ENCODE data around the gene ZFAND3.

ZFAND3 gene

DNA sequence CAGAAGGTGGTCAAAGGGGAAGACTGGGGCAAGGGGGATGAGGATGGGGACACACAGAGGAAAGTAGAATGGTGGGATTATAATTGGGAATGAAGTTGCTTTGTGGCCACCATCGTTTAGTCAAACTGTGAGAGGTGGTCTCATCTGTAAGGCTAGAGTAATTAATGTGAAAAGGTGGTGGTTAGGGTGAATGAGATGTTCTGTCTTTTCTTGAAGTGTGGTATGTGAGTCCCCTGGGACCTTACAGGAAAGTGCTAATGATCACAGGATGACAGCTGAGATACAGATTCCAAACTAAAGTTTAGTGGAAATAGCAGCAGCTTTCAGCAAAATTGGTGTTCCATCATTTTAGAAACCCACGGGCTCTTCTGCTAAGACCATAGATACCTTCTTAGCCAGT is 10.7 kb downstream of the ZFAND3 start:
- DNase-seq: no peak

DNA sequence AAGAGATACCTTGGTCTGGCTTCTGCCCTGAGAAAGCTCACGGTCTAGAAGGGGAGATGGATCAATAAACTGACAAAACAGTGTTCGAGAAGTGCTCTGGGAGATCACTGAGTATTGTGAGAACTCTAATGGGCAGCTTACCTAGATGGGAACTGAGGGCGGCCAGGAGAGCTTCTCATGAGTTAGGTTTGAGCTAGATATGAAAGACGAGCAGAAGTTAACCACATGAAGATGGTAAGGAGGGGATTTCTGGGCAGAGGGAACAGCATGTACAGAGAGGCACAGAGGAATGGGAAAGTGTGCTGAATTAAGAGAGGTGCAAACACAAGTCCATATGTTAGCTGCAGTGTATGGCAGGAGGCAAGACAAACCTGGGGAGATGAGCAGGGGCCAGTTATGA is 11.9 kb downstream of the ZFAND3 start:
- no peak for DNase-seq

DNA sequence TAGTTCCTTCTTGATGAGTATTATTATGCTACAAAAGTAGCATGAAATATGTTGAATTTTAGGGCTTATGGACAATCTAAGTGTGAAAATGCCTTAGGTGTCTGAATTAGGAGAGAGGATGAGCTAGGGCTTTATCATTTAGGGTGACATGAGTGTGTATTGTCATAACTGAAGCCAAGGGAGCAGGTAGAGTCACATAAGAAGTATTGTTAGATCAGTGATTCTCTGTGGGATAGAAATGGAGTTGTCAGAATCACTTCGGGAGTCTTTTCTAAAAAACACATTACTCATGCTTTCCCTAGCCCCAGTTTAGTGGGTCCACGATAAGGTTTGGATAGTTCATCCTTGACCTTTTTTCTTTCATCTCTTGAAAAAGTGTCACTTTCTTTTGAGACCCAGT is 16.4 kb downstream of the ZFAND3 start:
- no peak for DNase-seq

DNA sequence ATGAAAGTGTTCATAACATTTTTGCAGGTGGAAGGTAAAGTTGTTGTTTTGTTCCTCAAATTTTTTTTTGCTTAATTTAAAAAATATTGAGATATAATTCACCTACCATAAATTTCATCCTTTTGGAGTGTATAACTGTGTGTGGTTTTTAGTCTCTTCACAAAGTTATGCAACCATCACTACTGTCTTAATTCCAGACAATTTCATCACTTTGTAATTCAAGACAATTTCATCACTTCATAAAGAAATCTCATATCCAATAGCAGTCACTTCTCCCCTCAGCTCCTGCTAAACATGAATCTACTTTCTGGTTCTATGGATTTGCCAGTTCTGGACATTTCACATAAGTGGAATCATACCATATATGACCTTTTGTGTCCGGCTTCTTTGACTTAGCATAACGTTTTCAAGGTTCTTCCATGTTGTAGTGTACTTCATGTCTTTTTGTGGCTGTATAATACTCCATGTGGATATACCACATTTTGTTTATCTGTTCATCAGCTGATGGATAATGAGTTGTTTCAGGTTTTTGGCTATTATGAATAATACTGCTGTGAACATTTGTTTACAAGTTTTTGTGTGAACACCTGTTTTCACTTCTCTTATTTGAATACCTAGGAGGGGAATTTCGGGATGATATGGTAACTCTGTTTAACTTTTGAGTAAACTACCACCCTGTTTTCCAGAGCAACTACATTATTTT is 18.8 kb downstream of the ZFAND3 start:
- DNase-seq: no peak

DNA sequence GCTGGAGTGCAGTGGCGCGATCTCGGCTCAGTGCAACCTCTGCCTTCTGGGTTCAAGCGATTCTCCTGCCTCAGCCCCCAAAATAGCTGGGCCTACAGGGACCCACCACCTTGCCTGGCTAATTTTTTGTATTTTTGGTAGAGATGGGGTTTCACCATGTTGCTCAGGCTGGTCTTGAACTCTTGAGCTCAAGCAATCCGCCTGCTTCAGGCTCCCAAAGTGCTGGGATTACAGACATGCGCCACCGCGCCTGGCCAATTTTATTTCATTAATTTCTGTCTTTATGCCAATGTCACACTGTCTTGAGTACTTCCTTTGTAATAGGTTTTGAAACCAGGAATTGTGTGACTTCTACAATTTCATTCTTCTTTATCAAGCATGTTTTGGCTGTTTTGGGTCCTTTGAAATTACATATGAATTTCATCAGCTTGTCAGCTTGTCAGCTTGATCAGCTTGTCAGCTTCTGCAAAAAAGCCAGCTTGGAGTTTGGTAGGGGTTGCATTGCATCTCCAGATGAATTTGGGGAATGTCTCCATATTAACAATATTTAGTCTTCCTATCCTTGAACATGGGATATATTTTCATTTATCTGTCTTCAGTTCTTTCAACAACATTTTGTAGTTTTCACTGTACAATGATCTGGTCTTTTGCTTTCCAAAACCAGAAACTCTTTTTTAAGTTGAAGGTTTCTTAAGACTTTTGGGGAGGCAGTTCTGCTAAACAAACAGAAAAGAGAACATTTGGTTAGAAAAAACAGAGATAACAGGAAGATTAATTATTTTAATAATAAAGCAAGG is 20.8 kb downstream of the ZFAND3 start:
- DNase-seq: no peak

DNA sequence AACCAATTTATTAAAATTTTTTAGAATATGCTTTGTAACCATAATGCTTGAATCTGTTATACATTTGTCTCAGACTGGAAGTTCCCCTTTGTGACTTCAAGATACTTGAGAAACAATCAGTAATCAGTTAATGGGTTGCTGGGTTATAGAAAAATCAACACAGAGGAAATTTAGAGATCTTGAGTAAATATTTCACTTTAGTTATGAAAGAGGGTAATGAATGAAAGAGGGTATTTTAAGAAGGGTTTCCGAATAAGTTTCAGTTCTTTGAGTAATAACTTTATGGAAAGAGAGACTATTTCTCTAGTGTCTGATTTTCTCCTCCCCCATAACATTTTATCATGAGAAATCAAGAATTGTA is 21.4 kb downstream of the ZFAND3 start:
- DNase-seq: no peak

DNA sequence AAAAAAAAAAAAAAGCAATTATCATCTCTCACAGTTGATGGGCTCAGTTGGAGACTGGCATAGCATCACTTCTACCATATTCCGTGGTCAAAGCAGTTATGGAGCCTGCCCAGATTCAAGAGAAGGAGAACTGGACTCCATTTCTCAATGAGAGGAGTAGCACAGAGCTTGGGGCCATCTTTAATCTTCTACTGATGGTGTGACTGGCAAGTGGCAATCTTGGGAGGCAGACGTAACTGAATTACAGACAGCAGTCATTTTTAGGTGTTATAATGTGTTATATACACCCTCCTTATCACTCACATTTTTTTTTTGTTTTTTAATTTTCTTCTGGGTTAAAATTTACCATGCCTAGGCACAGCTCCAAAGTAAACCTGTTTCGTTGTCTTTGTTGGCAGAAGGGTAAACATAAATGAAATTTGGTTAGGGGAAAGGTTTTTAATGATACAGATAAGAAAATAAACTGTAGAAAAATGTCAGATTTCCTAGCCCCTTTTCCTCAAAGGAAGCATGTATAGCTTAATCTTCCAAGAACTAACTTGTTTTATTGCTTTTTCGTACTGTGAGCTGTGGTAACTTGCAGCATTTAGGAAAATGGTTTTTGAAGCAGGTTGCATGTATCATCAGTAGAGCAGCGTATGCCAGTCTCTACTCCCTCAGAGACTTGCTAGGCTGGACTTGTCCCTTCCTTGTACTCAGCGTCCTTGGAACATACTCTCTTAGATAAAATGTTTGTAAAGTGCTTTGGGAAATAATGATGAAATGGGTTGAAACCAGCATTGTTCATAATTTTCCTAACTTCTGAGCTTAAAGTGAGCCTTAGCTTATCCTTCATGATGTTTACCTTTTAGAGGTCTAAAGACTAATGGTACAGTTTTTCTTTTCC is 25.7 kb downstream of the ZFAND3 start:
- DNase-seq: no peak

DNA sequence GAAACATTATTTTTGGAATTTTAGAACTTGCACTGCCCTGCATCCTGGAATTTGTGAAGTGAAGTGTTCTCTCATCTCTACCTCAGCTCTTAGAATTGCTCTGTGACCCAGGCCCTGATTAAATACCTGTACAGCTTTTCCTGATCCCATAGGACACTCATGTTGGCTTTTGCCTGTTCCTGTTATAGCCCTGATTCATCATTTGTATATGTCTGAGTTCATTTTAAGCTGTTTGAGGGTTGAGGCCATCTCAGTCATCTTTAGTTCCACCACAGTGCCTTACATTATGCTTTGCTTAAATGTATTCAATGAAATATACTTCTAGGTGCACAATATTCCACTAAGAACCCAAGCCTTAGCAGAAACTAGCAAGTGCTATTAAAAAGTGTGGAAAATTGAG is 26.4 kb downstream of the ZFAND3 start:
- no peak for DNase-seq

DNA sequence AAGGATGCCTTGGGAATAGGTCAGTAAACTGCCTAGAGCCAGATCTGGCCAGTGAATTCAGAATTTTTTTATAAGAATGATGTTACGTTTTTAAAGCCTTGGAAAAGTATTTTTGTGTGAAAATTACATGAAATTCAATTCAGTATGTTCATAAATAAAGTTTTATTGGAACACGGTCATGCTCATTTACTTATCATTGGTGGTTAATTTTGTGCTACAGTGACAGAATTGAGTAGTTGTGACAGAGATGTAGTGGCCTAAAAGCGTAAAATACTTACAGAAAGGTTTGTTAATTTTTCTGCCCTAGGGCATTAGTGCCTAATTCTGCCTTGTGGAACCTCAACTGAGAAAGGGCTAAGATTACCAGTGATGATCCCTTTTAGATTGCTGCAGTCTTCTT is 28.2 kb downstream of the ZFAND3 start:
- DNase-seq: no peak

DNA sequence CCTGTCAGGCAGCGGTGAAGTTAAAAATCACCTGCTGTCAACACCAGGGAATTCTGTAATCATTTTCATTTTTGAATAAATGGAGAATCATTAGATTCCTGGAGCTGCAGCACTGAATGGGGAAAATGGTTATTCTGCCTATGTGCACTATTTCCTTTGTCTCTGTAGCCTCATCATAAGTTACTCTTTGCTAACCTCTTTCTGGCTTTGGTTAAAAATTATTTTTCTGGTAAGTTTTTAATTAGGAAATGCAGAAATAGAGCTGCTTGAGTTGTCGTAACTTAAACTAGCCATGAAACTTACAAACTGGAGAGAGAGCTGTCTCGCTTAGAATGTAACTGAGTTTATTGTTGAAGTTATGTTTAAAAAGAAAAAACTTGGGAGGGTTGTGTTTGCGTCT is 28.8 kb downstream of the ZFAND3 start:
- no peak for DNase-seq

DNA sequence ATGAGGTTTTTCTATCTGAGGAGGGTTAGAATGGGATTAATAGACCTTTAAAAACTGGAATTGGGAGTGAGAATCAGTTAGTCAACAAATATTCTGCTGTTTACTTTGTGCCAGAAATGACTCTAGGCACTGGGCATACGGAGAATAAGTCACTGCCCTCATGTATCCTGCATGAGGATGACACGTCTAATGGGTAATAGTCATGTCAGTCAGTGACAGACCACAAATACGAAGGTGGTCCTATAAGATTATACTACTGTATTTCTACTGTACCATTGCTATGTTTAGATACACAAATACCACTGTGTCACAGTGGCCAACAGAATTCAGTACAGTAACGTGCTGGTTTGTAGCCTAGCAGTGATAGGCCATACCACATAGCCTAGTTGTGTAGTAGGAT is 30.7 kb downstream of the ZFAND3 start:
- no peak for DNase-seq

DNA sequence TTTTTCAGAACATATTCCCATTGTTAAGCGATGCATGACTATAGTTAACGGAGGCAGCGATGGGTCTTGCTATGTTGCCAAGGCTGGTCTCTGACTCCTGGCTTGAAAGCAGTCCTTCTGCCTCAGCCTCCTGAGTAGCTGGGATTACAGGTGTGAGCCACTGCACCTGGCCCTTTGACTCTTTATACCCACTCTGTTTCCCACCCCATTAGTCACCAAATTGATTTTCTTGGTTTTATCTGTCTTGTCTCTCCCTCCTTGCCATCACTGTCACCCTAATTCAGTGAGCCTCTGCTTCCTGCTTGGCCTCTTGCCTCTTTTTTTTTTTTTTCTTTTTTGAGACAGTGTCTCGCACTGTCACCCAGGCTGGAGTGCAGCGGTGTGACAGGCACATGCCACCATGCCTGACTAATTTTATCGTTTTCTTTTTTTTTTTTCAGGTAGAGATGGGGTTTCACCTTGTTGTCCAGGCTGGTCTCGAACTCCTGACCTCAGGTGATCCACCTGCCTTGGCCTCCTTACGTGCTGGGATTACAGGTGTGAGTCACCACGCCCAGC is 31.3 kb downstream of the ZFAND3 start:
- DNase-seq: no peak

DNA sequence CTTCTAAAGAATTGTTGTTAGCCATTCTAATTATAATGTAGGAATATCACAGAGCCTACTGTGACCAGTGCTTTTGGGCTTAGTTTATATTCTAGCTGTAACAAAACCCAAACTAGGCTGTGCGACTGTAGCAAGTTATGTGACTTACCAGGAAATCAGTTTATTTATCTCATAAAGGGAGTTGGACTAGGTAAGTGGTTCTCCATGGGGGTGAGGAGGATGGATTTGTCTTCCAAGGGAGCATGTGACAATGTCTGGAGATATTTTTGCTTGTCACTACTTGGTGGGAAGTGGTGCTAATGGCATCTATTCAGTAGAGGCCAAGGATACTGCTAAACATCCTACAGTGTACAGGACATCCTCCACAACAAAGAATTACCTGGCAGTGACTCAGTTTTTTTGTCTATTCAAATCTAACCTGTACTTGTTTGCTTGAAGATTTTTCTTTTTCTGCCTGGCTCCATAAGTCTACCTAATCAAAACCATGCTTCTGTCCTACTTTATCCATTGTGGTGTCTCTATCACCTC is 32.5 kb downstream of the ZFAND3 start:
- no peak for DNase-seq

DNA sequence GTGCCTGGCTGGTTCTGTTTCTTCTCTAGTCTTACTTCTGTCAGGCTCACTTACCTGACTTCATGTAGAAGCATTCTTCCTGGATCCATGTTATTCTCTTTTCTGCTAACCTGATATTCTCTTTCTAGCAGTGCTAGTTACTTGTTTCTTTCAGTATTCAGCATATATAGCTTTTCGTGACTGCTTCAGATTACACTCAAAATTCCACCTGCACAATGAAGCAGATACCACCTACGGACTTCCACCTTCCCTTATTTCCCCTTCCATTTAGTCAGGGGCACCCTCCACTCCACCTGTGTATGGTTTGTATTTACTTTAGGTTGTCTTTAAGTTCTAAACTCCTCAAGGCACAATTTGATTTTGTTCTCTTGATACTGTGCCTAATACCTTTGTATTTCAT is 36.8 kb downstream of the ZFAND3 start:
- DNase-seq: no peak

DNA sequence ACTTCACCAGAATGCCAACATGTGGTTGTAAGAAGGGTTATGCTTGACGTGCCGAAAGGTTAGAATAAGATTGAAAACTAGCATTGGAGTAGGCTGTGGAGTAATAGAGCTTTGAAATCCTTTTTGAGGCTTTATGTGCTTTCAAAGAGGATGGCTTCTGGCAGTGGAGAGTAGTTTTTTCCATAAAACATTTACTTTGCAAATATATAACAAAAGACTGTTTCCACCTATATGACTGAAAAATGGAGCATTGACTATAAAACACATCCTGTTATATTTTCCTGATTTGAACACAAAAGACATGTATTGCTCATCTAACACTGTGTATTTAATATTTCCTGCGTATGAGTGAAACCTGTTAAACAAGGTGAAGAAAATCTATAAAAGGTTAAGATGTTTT is 38.8 kb downstream of the ZFAND3 start:
- DNase-seq: no peak

DNA sequence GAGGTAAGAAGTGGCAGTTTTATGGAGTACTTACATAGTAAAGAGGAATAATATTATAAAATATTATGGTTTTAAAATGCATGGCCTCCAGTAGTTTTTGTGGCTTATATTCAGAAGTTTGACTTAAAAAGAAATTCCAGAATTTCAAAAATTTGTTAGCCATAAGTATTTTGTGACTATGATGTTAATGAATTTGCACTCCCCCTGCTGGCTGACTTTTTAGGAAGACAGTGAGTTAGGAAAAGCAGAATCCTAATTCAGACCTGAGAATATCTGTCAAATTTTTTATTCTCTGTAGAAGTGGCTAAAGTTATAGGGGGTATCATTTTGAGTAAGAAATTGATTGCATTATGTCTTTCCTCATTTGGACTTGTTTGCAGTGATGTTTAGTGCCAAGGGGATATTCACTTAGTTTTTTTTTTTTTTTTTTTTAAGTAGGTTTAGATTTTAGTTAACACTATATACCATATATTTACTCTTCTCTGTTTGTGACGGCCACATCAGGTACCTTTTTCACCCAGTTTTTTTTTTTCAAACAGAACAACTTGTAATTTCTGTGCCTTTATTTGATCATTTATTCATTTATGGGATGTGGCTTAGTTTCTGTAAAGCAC is 40.8 kb downstream of the ZFAND3 start:
- no peak for DNase-seq

DNA sequence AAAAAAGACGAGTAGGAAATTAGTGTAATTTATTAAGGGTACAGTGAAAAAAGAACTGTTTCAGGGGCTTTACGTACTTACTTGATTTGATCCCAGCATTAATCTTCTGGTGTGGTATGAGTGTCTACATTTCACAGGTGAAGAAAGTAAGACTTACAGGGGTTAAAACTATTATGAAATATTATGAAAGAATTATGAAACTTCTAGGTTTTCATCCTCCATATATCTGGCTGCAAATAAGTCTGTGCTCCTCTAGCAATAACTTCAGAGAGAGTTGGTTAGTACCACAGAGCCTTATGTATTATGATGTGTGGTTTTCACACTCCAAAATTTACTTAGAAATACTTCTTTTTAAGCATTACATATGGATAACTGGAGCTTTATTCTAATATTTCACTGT is 41.9 kb downstream of the ZFAND3 start:
- no peak for DNase-seq

DNA sequence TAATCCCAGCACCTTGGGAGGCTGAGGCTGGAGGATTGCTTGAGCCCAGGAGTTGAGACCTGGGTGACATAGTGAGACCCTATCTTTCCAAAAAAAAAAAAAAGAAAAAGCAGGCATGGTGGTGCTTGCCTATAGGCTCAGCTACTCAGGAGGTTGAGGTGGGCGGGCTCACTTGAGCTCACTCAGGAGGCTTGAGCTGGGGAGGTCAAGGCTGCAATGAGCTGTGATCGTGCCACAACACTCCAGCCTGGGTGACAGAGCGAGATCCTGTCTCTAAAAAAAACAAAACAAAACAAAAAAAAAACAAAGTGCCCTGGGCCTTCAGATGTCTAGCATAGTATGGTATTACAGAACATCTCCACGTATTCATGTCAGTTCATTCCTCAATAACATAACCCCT is 42.9 kb downstream of the ZFAND3 start:
- no peak for DNase-seq

DNA sequence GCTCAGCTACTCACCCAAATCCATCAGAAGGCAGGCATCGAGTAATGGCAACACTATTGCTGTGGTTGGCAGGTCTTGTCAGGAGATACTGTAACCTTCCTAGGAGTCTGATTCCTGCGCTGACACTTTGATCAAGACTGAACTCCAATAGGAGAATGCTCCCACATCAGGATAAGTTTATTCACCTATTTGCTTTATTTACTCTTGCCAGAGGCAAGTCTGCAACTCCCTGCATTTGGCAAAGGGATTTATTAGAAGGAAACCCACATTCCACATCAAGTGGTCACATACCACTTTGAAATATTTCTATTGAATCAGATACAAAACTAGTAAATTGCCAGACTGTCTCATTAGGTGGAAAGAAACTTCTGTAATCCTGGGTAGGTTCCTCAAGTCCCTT is 43.5 kb downstream of the ZFAND3 start:
- DNase-seq: no peak

DNA sequence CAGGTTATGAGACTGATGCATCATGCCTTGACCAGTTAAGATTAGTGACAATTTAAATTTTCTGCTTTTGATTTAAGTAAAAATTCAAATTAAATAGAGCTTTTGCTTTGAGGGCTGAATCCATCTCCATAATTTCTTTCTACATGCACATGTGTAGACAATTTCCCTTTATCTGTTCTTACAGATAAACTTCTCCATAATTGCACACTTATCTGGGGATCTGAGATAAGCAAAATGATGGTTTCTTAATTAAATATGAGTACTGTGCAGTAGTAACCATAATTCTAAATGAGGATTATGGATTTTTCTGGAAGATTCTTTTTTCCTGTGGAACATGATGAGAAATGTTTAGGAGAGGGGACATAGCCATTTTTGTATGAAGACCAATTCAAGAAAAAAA is 44.7 kb downstream of the ZFAND3 start:
- no peak for DNase-seq

DNA sequence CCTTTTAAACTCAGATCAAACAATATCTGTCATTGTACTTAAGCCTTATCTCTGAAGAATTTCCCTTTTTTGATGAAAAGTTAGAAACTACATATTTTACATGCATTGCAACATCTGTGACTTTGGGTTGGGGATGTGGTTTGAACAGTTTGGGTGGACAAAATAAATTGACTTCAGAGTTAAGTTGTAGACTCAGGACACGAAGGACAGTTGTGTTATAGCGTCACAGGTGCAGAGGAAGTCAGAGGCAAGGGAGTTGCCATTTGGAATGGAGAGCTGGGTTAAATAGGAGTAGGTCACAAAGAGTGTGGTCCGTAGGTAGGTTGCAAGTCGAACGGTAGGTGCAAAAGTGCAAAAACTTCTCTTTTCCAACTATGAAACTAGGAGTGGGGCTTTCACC is 46.0 kb downstream of the ZFAND3 start:
- no peak for DNase-seq

DNA sequence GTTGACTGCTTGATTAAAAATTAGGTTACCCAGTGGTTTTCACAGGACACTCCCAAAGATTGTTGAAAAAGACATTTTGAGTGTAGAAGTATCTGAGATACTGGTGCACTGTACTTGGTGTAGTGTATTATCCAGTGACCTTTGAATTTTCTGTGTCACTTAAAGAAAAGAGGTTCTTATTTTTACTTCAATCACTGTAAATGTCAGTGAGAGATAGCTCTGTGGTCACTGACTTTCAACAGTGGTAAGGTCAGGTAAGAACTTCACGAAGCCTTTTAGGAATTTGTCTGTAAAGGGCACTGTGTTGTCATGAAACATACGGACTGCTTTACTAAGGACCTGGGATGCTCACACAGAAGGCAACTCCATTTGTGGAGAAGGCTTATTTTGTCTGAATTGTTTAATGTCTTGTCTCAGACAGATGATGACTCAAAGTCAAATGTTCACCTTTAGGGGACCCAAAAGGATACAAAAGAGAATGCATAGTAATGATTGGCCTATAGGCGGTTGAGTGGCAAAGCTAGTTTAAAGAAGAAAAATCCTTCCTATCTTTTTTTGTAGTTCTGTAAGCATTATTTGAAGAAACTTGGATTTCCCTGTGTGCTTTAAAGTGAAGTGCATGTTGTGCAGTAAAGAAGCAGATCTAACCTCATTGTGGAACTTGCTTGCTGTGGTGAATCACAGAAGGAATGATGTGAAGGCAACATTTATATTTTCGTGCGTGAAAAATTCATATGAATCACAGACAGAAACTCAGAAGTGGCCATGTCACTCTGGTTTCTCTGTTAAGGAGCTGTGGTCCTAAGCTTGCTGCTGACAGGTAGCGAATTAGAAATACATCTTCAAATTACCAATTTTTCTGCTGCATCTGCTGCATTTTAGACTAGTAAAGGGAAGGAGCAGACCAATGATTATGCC is 47.3 kb downstream of the ZFAND3 start:
- no peak for DNase-seq
